Naive thymus-derived CD4-positive, alpha-beta T cell (primary cell): ENCODE results near the gene FNDC3A. TPM values are rescaled to one million over a fixed set of nuclear protein-coding genes. Genes with fewer than 3 reads are reported as not detected.
"Not testable (repeated sequence)": the region's sequence is repeated elsewhere in the genome, so short reads cannot be mapped to it uniquely, and the experiment has no call there.

Experiments
- ATAC-seq: fragments of 150-1000 bp; cut with Tn5 transposase; 2 replicates; pipeline ENCODE4 v1.10.0; 2021; ENCODE audit warnings: mild to moderate bottlenecking, moderate library complexity
- CTCF ChIA-PET: fragments of 350-600 bp; sonication (Branson Sonifier 250); formaldehyde crosslinking; loops from one replicate; lab custom pipeline; 2021; ENCODE audit warnings: antibody characterized with exemption; lab: Charles Lee
- POLR2A ChIA-PET: fragments of 350-600 bp; sonication (Branson Sonifier 250); formaldehyde crosslinking; loops from one replicate; lab custom pipeline; 2021; ENCODE audit warnings: antibody characterized with exemption, inconsistent platforms; lab: Charles Lee
- DNase-seq, 9 donors: peaks; one replicate each; pipeline versions ENCODE4 v3.0.0 to v3.0.0-alpha.2; 2020 to 2022; ENCODE audit warnings: mixed read lengths in 1 of 9
- H3K27ac ChIP-seq: one replicate; pipeline ENCODE4 v1.7.0; 2013; ENCODE audit warnings: mild to moderate bottlenecking, low read depth, low read length, moderate library complexity
- H3K27me3 ChIP-seq, 2 donors: one replicate each; pipeline ENCODE4 v1.7.0; 2013; ENCODE audit warnings: low read length in 2 of 2, mild to moderate bottlenecking in 2 of 2, moderate library complexity in 2 of 2; ENCODE audit not compliant: control insufficient read depth in 2 of 2, insufficient read depth in 2 of 2
- H3K36me3 ChIP-seq, 3 experiments: 1 replicate in 2 of 3; 2 replicates in 1 of 3; pipeline ENCODE4 v1.7.0; 2013; ENCODE audit warnings: low read length in 3 of 3, mild to moderate bottlenecking in 3 of 3, moderate library complexity in 1 of 3; ENCODE audit not compliant: insufficient read depth in 3 of 3, control insufficient read depth in 2 of 3
- H3K4me1 ChIP-seq, 2 donors: one replicate each; pipeline ENCODE4 v1.7.0; 2013; ENCODE audit warnings: low read length in 2 of 2, mild to moderate bottlenecking in 2 of 2, moderate library complexity in 1 of 2; ENCODE audit not compliant: control insufficient read depth in 2 of 2, insufficient read depth in 2 of 2
- H3K4me3 ChIP-seq: 2 replicates; pipeline ENCODE4 v1.7.0; 2013; ENCODE audit warnings: mild to moderate bottlenecking, low read length
- H3K9me3 ChIP-seq, 3 experiments: 1 replicate in 2 of 3; 2 replicates in 1 of 3; pipeline ENCODE4 v1.7.0; 2013; ENCODE audit warnings: low read length in 3 of 3; ENCODE audit not compliant: control insufficient read depth in 2 of 3
- H3K27ac Mint-ChIP-seq, 9 donors: one replicate each; pipeline ENCODE4 v1.8.0; 2020 to 2022; ENCODE audit warnings: mixed read lengths in 9 of 9, mild to moderate bottlenecking in 8 of 9, moderate library complexity in 5 of 9, inconsistent platforms in 2 of 9
- H3K27me3 Mint-ChIP-seq, 5 donors: one replicate each; pipeline ENCODE4 v1.8.0; 2021 to 2022; ENCODE audit warnings: mixed read lengths in 5 of 5, mild to moderate bottlenecking in 1 of 5
- H3K36me3 Mint-ChIP-seq, 5 donors: one replicate each; pipeline ENCODE4 v1.8.0; 2020 to 2022; ENCODE audit warnings: mixed read lengths in 5 of 5, mild to moderate bottlenecking in 3 of 5, inconsistent platforms in 1 of 5
- H3K4me1 Mint-ChIP-seq, 7 donors: one replicate each; pipeline ENCODE4 v1.8.0; 2020 to 2022; ENCODE audit warnings: mixed read lengths in 7 of 7, mild to moderate bottlenecking in 3 of 7, inconsistent platforms in 1 of 7
- H3K4me3 Mint-ChIP-seq, 10 donors: one replicate each; pipeline ENCODE4 v1.8.0; 2020 to 2022; ENCODE audit warnings: mild to moderate bottlenecking in 10 of 10, mixed read lengths in 10 of 10, moderate library complexity in 6 of 10, inconsistent platforms in 2 of 10
- H3K9me3 Mint-ChIP-seq, 11 donors: one replicate each; pipeline ENCODE4 v1.8.0; 2020 to 2022; ENCODE audit warnings: mixed read lengths in 11 of 11, mild to moderate bottlenecking in 4 of 11, inconsistent platforms in 1 of 11, moderate library complexity in 1 of 11
- intact Hi-C, 2 donors: fragments of 100-400 bp; cut with micrococcal nuclease; formaldehyde crosslinking; loops; one replicate each; pipeline ENCODE4 v1.15.1; 2023
- polyA plus RNA-seq, 2 donors: library from polyadenylated mRNA; unstranded; fragments of 300-500 nt; fragmentation: Illumina TruSeq; gene quantifications; one replicate each; pipeline ENCODE4 v1.2.3, GENCODE V29; 2021
- total RNA-seq, 6 experiments: library from RNA in 5 of 6; stranded (reverse) in 5 of 6; gene quantifications; 1 replicate in 5 of 6; 2 replicates in 1 of 6; pipeline ENCODE4 v1.2.3 and lab custom pipeline; 2021 to 2026

FNDC3A gene
- total and polyA plus RNA-seq, 7 experiments from 2014 or later: 12.0 to 46.4 (median 35.4) TPM

- Histone ChIP-seq H3K36me3 (no peaks in the 10 kb centered on the region), H3K27me3 (no peaks in the 10 kb centered on the region), H3K4me1 (no peaks in the 10 kb centered on the region), H3K4me3 (no peak overlapping the region), H3K9me3 (no peaks in the 10 kb centered on the region), H3K27ac (no peak overlapping the region)
- Mint-ChIP-seq H3K4me3 (no peak overlapping the region), H3K9me3 (peaks cover 0 to 3% (median 0%) of the 10 kb centered on the region in 11 donors), H3K36me3 (peaks cover 5 to 61% (median 20%) of the 10 kb centered on the region in 5 donors), H3K27ac (no peak overlapping the region), H3K4me1 (peaks cover 4 to 22% (median 16%) of the 10 kb centered on the region in 7 donors), H3K27me3 (no peaks in the 10 kb centered on the region)
- POLR2A ChIA-PET: no interaction called here
- intact Hi-C loops: no loop called here
- no peak for DNase-seq
- CTCF ChIA-PET: interaction anchor here (0.6 kb wide), 1 partner anchor 53 kb away, joined by 3 read pairs; no protein-coding TSS in a partner anchor
- no peak for ATAC-seq
These were observed 81.5 kb downstream of the FNDC3A start for GRCh38 chr13:49057176-49057575.

GRCh38 chr13:49058761-49059160 is 83.0 kb downstream of the FNDC3A start:
- intact Hi-C loops: no loop called here
- POLR2A ChIA-PET: no interaction called here

GRCh38 chr13:49060678-49061387 is 85.1 kb downstream of the FNDC3A start:
- Histone ChIP-seq H3K4me3 (no peak overlapping the region), H3K9me3 (no peaks in the 10 kb centered on the region), H3K36me3 (no peaks in the 10 kb centered on the region), H3K27ac (no peak overlapping the region), H3K27me3 (no peaks in the 10 kb centered on the region), H3K4me1 (no peaks in the 10 kb centered on the region)
- ChIA-PET POLR2A (no interaction called here), CTCF (no interaction called here)
- Mint-ChIP-seq H3K4me3 (no peak overlapping the region), H3K27me3 (no peaks in the 10 kb centered on the region), H3K4me1 (peaks cover 9 to 23% (median 17%) of the 10 kb centered on the region in 7 donors), H3K9me3 (peaks cover 0 to 3% (median 0%) of the 10 kb centered on the region in 11 donors), H3K27ac (no peak overlapping the region), H3K36me3 (peaks cover 5 to 50% (median 26%) of the 10 kb centered on the region in 5 donors)
- ATAC-seq (no peak), DNase-seq (no peak)
- intact Hi-C loops: no loop called here

More at GRCh38 chr13:49058761-49059160, 83.0 kb downstream of the FNDC3A start:
- H3K36me3 Mint-ChIP-seq: peaks cover 5 to 57% (median 20%) of the 10 kb centered on the region in 5 donors
- ATAC-seq (no peak), DNase-seq (no peak)
- H3K27me3 Mint-ChIP-seq: no peaks in the 10 kb centered on the region
- H3K4me1 Mint-ChIP-seq: peaks cover 9 to 25% (median 17%) of the 10 kb centered on the region in 7 donors
- no peaks in the 10 kb centered on the region for H3K27me3 ChIP-seq
- no peak overlapping the region for H3K4me3 Mint-ChIP-seq
- CTCF ChIA-PET: interaction anchor here (0.7 kb wide), 1 partner anchor 28 kb away, joined by 4 read pairs; no protein-coding TSS in a partner anchor
- no peaks in the 10 kb centered on the region for H3K9me3 ChIP-seq
- no peak overlapping the region for H3K27ac Mint-ChIP-seq
- H3K27ac ChIP-seq: no peak overlapping the region
- no peaks in the 10 kb centered on the region for H3K36me3 ChIP-seq
- no peak overlapping the region for H3K4me3 ChIP-seq
- H3K9me3 Mint-ChIP-seq: peaks cover 0 to 3% (median 0%) of the 10 kb centered on the region in 11 donors
- no peaks in the 10 kb centered on the region for H3K4me1 ChIP-seq

- H3K9me3 ChIP-seq, H3K27me3 Mint-ChIP-seq, POLR2A ChIA-PET, H3K27me3 ChIP-seq, CTCF ChIA-PET, H3K4me3 Mint-ChIP-seq, DNase-seq, H3K36me3 ChIP-seq, ATAC-seq, H3K4me1 ChIP-seq, intact Hi-C loops, H3K27ac Mint-ChIP-seq, H3K9me3 Mint-ChIP-seq, H3K27ac ChIP-seq, H3K4me3 ChIP-seq: not testable (repeated sequence)
- H3K4me1 Mint-ChIP-seq: peaks cover 9 to 20% (median 13%) of the 10 kb centered on the region in 7 donors
- H3K36me3 Mint-ChIP-seq: peaks cover 5 to 50% (median 22%) of the 10 kb centered on the region in 5 donors
These were observed 85.7 kb downstream of the FNDC3A start for GRCh38 chr13:49061388-49061752.

DNA sequence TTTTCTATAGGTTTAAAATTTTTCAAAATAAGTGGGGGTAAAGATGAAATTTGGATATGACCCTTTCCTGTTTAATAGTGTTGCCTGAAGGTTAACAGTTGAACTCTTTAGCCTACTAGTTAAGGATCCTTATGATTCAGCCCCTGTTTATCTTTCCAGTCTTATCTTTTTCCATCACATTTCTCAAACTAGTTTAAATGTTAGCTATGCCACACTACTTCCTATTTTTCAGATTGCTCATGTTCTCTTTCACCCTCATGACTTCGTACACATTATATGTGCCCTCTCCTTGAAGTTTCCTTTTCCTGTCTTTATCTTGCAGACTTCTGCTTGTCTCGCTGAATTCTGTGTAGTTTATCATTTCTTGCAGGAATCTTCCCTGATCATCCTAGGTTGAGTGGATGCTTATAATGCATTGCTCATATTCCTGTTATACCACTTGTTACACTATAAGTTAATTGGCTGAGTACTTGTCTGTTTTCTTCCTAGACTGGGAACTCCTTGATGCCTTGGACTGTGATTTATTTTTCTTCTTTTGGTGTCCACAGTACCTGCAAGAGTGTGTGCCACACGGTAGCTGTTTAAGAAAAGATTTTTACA is 86.7 kb downstream of the FNDC3A start:
- H3K27ac Mint-ChIP-seq: peak overlapping the region in 3 of 9 donors; percentile 2 to 39 (median 21)
- peak overlapping the region in 1 of 10 donors; percentile 27 for H3K4me3 Mint-ChIP-seq
- peaks cover 0 to 3% (median 0%) of the 10 kb centered on the region in 11 donors for H3K9me3 Mint-ChIP-seq
- H3K27me3 Mint-ChIP-seq: no peaks in the 10 kb centered on the region
- Histone ChIP-seq H3K27me3 (no peaks in the 10 kb centered on the region), H3K4me1 (no peaks in the 10 kb centered on the region), H3K4me3 (no peak overlapping the region), H3K9me3 (no peaks in the 10 kb centered on the region), H3K36me3 (no peaks in the 10 kb centered on the region), H3K27ac (no peak overlapping the region)
- ATAC-seq (peak; percentile 42), DNase-seq (no peak)
- ChIA-PET CTCF (no interaction called here), POLR2A (no interaction called here)
- peaks cover 9 to 16% (median 13%) of the 10 kb centered on the region in 7 donors for H3K4me1 Mint-ChIP-seq
- intact Hi-C loops: no loop called here
- H3K36me3 Mint-ChIP-seq: peaks cover 5 to 55% (median 28%) of the 10 kb centered on the region in 5 donors

GRCh38 chr13:49063011-49063410 is 87.3 kb downstream of the FNDC3A start:
- DNase-seq: no peak
- Mint-ChIP-seq H3K27me3 (no peaks in the 10 kb centered on the region), H3K27ac (peak overlapping the region in 1 of 9 donors; percentile 24), H3K36me3 (peaks cover 5 to 55% (median 27%) of the 10 kb centered on the region in 5 donors), H3K4me1 (peaks cover 9 to 14% (median 12%) of the 10 kb centered on the region in 7 donors), H3K9me3 (peaks cover 0 to 2% (median 0%) of the 10 kb centered on the region in 11 donors), H3K4me3 (no peak overlapping the region)
- intact Hi-C loops: no loop called here
- ChIA-PET POLR2A (interaction anchor here (0.7 kb wide), 1 partner anchor 23 kb away, joined by 3 read pairs; no protein-coding TSS in a partner anchor), CTCF (no interaction called here)
- Histone ChIP-seq H3K27ac (no peak overlapping the region), H3K27me3 (no peaks in the 10 kb centered on the region), H3K9me3 (no peaks in the 10 kb centered on the region), H3K4me3 (no peak overlapping the region), H3K4me1 (no peaks in the 10 kb centered on the region), H3K36me3 (no peaks in the 10 kb centered on the region)
- ATAC-seq: no peak
